A673 (cell line): ENCODE results near the gene LCE1B. TPM values are rescaled to one million over a fixed set of nuclear protein-coding genes. Genes with fewer than 3 reads are reported as not detected.

Source experiments
- BruUV-seq: library from RNA; stranded (reverse); fragments of 400-500 nt; replicated peaks from 2 replicates; lab custom pipeline; 2021; lab: Mats Ljungman, UMichigan
- CTCF ChIA-PET: fragments of 300-600 bp; sonication (Branson Sonifier 250); formaldehyde crosslinking; loops from one replicate; lab custom pipeline; 2022; ENCODE audit warnings: antibody characterized with exemption; lab: Charles Lee
- POLR2A ChIA-PET: fragments of 300-600 bp; sonication (Branson Sonifier 250); formaldehyde crosslinking; loops from one replicate; lab custom pipeline; 2022; ENCODE audit warnings: antibody characterized with exemption; ENCODE audit not compliant: low non-redundant PET; lab: Charles Lee
- DNase-seq: peaks from one replicate; pipeline ENCODE4 v3.0.0-alpha.2; 2015; ENCODE audit warnings: low spot score
- H3K27ac ChIP-seq: fragments of 200-600 bp; sonication (generic); 2 replicates; pipeline ENCODE4 v1.5.1; 2016; ENCODE audit warnings: mixed run types, low read depth, mild to moderate bottlenecking, mixed read lengths, antibody characterized with exemption, low read length; ENCODE audit not compliant: poor library complexity, severe bottlenecking
- H3K27me3 ChIP-seq: fragments of 200-600 bp; sonication (generic); replicated peaks from 2 replicates; pipeline ENCODE4 v1.6.1; 2017; ENCODE audit warnings: mixed run types, low read depth, mild to moderate bottlenecking, mixed read lengths, antibody characterized with exemption, low read length; ENCODE audit not compliant: insufficient read depth, poor library complexity
- H3K36me3 ChIP-seq: fragments of 200-600 bp; sonication (generic); 2 replicates; pipeline ENCODE4 v1.6.1; 2016; ENCODE audit warnings: mixed run types, mild to moderate bottlenecking, mixed read lengths, antibody characterized with exemption, low read length; ENCODE audit not compliant: insufficient read depth, poor library complexity, severe bottlenecking
- H3K4me1 ChIP-seq: fragments of 200-600 bp; sonication (generic); 2 replicates; pipeline ENCODE4 v1.6.1; 2017; ENCODE audit warnings: mixed run types, mild to moderate bottlenecking, mixed read lengths, antibody characterized with exemption, low read length; ENCODE audit not compliant: insufficient read depth, poor library complexity, severe bottlenecking
- H3K4me3 ChIP-seq: fragments of 200-600 bp; sonication (generic); 2 replicates; pipeline ENCODE4 v1.5.1; 2016; ENCODE audit warnings: low read depth, mixed run types, mild to moderate bottlenecking, mixed read lengths, low read length; ENCODE audit not compliant: poor library complexity, severe bottlenecking
- H3K9me3 ChIP-seq: fragments of 200-600 bp; sonication (generic); 2 replicates; pipeline ENCODE4 v1.6.1; 2016; ENCODE audit warnings: mixed run types, low read depth, mild to moderate bottlenecking, mixed read lengths, antibody characterized with exemption, low read length; ENCODE audit not compliant: poor library complexity, severe bottlenecking
- EZH2 ChIP-seq: fragments of 200-600 bp; sonication (generic); IDR thresholded peaks from 2 replicates; pipeline ENCODE4 v1.6.1; 2017; ENCODE audit warnings: borderline replicate concordance, low read depth, mild to moderate bottlenecking, mixed read lengths, antibody characterized with exemption, low read length; ENCODE audit not compliant: poor library complexity, severe bottlenecking
- intact Hi-C: fragments of 100-400 bp; cut with micrococcal nuclease; formaldehyde crosslinking; loops from one replicate; pipeline ENCODE4 v1.10.0; 2022; ENCODE audit not compliant: unreplicated experiment
- total RNA-seq: library from RNA; stranded (reverse); gene quantifications from 2 replicates; pipeline ENCODE4 v1.2.3, GENCODE V29; 2021
- TF ChIP-seq, protein P1 (sequence below): fragments of 300-800, 200-600 bp; sonication (generic); conservative IDR thresholded peaks from 2 replicates; pipeline ENCODE4 v1.5.1; 2017; ENCODE audit warnings: low read depth, mild to moderate bottlenecking, antibody characterized with exemption, low read length, moderate library complexity, mixed read lengths

LCE1B gene
- total RNA-seq, 1 experiment from 2014 or later = not detected

DNA sequence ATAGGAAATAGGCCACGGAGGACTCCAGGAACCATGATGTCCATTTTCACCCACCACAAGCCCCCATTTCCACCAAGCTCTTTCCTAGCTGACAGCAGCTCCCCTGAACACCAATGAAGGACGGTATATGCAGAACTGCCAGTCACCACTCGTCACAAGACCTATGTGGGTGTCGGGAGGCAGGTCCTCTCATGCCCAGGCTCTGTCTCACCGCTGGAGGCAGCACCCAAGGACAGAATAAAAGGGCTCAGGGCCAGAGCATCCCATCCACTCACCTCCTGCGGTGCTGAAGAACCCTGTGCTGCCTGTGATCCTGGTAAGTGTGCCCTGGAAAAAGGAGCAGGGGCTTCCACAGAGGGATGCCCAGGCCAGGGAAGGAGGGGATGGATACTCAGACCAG is 36.9 kb upstream of the LCE1B start, which contains the start of gene LCE1F:
TSS of gene LCE1F (plus strand) at position 266 of the 400 bp plus-strand sequence. CDS start 1,232 bp downstream, outside the sequence.
- no peak for TF ChIP-seq EZH2
- TF ChIP-seq, protein P1, sequence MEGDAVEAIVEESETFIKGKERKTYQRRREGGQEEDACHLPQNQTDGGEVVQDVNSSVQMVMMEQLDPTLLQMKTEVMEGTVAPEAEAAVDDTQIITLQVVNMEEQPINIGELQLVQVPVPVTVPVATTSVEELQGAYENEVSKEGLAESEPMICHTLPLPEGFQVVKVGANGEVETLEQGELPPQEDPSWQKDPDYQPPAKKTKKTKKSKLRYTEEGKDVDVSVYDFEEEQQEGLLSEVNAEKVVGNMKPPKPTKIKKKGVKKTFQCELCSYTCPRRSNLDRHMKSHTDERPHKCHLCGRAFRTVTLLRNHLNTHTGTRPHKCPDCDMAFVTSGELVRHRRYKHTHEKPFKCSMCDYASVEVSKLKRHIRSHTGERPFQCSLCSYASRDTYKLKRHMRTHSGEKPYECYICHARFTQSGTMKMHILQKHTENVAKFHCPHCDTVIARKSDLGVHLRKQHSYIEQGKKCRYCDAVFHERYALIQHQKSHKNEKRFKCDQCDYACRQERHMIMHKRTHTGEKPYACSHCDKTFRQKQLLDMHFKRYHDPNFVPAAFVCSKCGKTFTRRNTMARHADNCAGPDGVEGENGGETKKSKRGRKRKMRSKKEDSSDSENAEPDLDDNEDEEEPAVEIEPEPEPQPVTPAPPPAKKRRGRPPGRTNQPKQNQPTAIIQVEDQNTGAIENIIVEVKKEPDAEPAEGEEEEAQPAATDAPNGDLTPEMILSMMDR = no peak
- Histone ChIP-seq H3K9me3 (no peaks in the 10 kb centered on the region), H3K4me3 (no peak within 1 kb of the TSS), H3K27ac (no peak within 1 kb of the TSS), H3K27me3 (peaks cover 10% of the 10 kb centered on the region), H3K36me3 (no peaks in the 10 kb centered on the region), H3K4me1 (no peaks in the 10 kb centered on the region)
- intact Hi-C loops = no loop called here
- DNase-seq = no peak
- no TSS peak for BruUV-seq
- CTCF ChIA-PET = no interaction called here
- POLR2A ChIA-PET = no interaction called here

DNA sequence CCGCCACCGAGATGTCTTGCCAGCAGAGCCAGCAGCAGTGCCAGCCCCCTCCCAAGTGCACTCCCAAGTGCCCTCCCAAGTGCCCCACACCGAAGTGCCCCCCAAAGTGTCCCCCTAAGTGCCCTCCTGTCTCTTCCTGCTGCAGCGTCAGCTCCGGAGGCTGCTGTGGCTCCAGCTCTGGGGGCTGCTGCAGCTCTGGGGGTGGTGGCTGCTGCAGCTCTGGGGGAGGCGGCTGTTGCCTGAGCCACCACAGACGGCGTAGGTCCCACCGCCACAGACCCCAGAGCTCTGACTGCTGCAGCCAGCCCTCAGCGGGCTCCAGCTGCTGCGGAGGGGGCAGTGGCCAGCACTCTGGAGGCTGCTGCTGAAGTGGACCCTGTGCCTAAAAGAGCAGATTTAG is 35.4 kb upstream of the LCE1B start:
- no TSS peak for BruUV-seq
- POLR2A ChIA-PET = no interaction called here
- intact Hi-C loops = no loop called here

DNA sequence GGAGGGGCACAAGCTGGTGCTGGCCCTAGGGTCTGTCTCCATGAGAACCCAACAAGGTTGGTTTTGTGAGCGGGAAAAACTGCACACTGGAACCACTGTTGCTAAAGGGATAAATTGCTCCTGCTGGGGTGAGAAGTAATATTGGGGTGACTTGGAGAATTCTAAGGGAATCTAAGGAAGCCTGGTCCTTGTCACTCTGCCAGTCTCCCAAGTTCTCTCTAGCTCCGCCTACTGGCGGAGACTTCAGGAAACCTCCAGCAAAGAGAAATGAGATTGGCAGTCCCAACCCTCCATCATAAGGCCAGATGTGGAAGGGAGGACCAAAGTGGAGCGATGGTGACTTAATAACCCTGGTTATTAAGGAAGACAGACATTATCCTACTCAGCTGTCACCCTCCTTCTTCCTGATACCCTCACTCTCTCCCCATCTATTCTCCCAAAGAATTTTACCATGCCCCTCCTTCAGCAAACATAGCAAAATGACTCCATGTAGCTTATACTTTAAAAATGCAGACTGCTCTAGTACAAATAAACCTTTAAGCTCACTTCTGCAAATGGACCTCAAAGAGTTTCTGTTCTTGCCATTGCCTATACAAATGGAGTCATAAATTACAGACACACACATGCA is 34.1 kb upstream of the LCE1B start:
- no peaks in the 10 kb centered on the region for H3K9me3 ChIP-seq
- CTCF ChIA-PET = no interaction called here
- no TSS peak for BruUV-seq

More for the DNA sequence above, 35.4 kb upstream of the LCE1B start:
- no peaks in the 10 kb centered on the region for H3K36me3 ChIP-seq
- H3K4me3 ChIP-seq = no peak overlapping the region
- no peaks in the 10 kb centered on the region for H3K4me1 ChIP-seq
- peaks cover 20% of the 10 kb centered on the region for H3K27me3 ChIP-seq
- CTCF ChIA-PET = no interaction called here
- DNase-seq = no peak
- H3K9me3 ChIP-seq = no peaks in the 10 kb centered on the region
- no peak for TF ChIP-seq EZH2
- TF ChIP-seq, protein P1 = no peak
- H3K27ac ChIP-seq = no peak overlapping the region

More for the DNA sequence above, 34.1 kb upstream of the LCE1B start:
- H3K36me3 ChIP-seq = no peaks in the 10 kb centered on the region
- intact Hi-C loops = no loop called here
- no peak overlapping the region for H3K27ac ChIP-seq
- H3K4me1 ChIP-seq = no peaks in the 10 kb centered on the region
- H3K27me3 ChIP-seq = peaks cover 27% of the 10 kb centered on the region
- POLR2A ChIA-PET = no interaction called here
- no peak overlapping the region for H3K4me3 ChIP-seq
- peak; percentile 42 for DNase-seq
- TF ChIP-seq, protein P1 = peak; percentile 60
- no peak for TF ChIP-seq EZH2
